ENCODE results near the gene LLGL2. TPM values are rescaled to one million over a fixed set of nuclear protein-coding genes. Genes with fewer than 3 reads are reported as not detected.
A peak's percentile ranks its signal among the peaks of the same experiment; 100 is the strongest.

Gene LLGL2
- total and polyA plus RNA-seq, 3 experiments from 2014 or later, result 17.1 to 39.5 (median 17.8) TPM

DNA sequence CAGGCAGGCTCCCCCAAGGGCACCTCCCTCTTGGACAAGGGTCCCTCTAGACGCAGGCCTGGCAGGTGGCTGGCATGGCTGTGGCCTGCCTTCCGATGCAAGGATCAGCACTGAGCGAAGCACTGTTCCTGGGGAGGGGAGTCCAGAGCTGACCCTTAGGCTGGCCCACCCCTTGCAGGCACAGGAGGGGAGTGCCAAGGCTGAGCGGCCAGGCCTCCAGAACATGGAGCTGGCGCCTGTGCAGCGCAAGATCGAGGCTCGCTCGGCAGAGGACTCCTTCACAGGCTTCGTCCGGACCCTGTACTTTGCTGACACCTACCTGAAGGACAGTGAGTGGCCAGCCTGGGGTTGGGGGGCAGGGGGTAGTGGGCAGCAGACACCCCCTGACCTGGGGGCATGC lies 45.3 kb downstream of the LLGL2 start:
- Mint-ChIP-seq H3K4me1 (no peaks in the 10 kb centered on the region), H3K36me3 (peaks cover 0 to 37% (median 6%) of the 10 kb centered on the region in 3 donors), H3K27ac (no peak overlapping the region), H3K9me3 (no peaks in the 10 kb centered on the region), H3K4me3 (no peak overlapping the region), H3K27me3 (no peaks in the 10 kb centered on the region)
- H3K27ac ChIP-seq (ENCODE audit: low read depth, low read length), result no peak overlapping the region
- no peak for DNase-seq
- H3K9me3 ChIP-seq (ENCODE audit: low read length), result no peaks in the 10 kb centered on the region
- H3K4me1 ChIP-seq (ENCODE audit: insufficient read depth, low read length), result no peaks in the 10 kb centered on the region
- no peaks in the 10 kb centered on the region for H3K27me3 ChIP-seq (ENCODE audit: insufficient read depth, low read length, poor library complexity, severe bottlenecking)
- no peaks in the 10 kb centered on the region for H3K36me3 ChIP-seq (ENCODE audit: insufficient read depth, low read length)
- H3K4me3 ChIP-seq (ENCODE audit: low read length), result no peak overlapping the region
- CTCF ChIA-PET, result no interaction called here
- POLR2A ChIA-PET, result no interaction called here

GRCh38 chr17:75571197-75571884 lies 45.8 kb downstream of the LLGL2 start:
- no peak for DNase-seq
- Mint-ChIP-seq H3K36me3 (peaks cover 0 to 32% (median 6%) of the 10 kb centered on the region in 3 donors), H3K4me1 (no peaks in the 10 kb centered on the region), H3K27me3 (no peaks in the 10 kb centered on the region), H3K27ac (no peak overlapping the region), H3K4me3 (no peak overlapping the region), H3K9me3 (no peaks in the 10 kb centered on the region)
- CTCF ChIA-PET, result no interaction called here
- Histone ChIP-seq H3K27ac (ENCODE audit: low read depth, low read length) (peak overlapping the region; percentile 27), H3K9me3 (ENCODE audit: low read length) (no peaks in the 10 kb centered on the region), H3K36me3 (ENCODE audit: insufficient read depth, low read length) (no peaks in the 10 kb centered on the region), H3K27me3 (ENCODE audit: insufficient read depth, low read length, poor library complexity, severe bottlenecking) (no peaks in the 10 kb centered on the region), H3K4me3 (ENCODE audit: low read length) (no peak overlapping the region), H3K4me1 (ENCODE audit: insufficient read depth, low read length) (no peaks in the 10 kb centered on the region)
- POLR2A ChIA-PET, result no interaction called here

DNA sequence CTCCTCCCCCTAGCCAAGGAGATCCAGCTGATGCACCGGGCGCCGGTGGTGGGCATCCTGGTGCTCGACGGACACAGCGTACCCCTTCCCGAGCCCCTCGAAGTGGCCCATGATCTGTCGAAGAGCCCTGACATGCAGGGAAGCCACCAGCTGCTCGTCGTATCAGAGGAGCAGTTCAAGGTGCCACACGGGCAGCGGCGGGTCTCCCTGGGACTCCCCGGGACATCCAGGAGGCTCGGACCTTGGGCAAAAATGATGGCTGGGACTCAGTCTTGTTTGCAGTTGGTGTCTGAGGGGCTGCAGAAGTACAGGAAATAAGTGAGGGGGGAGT lies 46.4 kb downstream of the LLGL2 start:
- H3K4me1 Mint-ChIP-seq, result no peaks in the 10 kb centered on the region
- no peak overlapping the region for H3K4me3 ChIP-seq (ENCODE audit: low read length)
- ChIA-PET CTCF (no interaction called here), POLR2A (no interaction called here)
- no peak for DNase-seq
- no peak overlapping the region for H3K4me3 Mint-ChIP-seq
- H3K27me3 ChIP-seq (ENCODE audit: insufficient read depth, low read length, poor library complexity, severe bottlenecking), result no peaks in the 10 kb centered on the region
- no peaks in the 10 kb centered on the region for H3K36me3 ChIP-seq (ENCODE audit: insufficient read depth, low read length)
- no peaks in the 10 kb centered on the region for H3K4me1 ChIP-seq (ENCODE audit: insufficient read depth, low read length)
- peak overlapping the region in 1 of 8 donors; percentile 79 for H3K27ac Mint-ChIP-seq
- no peaks in the 10 kb centered on the region for H3K9me3 Mint-ChIP-seq
- no peaks in the 10 kb centered on the region for H3K27me3 Mint-ChIP-seq
- peaks cover 0 to 27% (median 2%) of the 10 kb centered on the region in 3 donors for H3K36me3 Mint-ChIP-seq
- peak overlapping the region; percentile 27 for H3K27ac ChIP-seq (ENCODE audit: low read depth, low read length)
- no peaks in the 10 kb centered on the region for H3K9me3 ChIP-seq (ENCODE audit: low read length)

GRCh38 chr17:75572713-75573539 lies 47.4 kb downstream of the LLGL2 start:
- H3K36me3 Mint-ChIP-seq, result peaks cover 0 to 23% (median 2%) of the 10 kb centered on the region in 3 donors
- no peaks in the 10 kb centered on the region for H3K4me1 Mint-ChIP-seq
- H3K27ac ChIP-seq (ENCODE audit: low read depth, low read length), result no peak overlapping the region
- CTCF ChIA-PET, result no interaction called here
- no peaks in the 10 kb centered on the region for H3K9me3 Mint-ChIP-seq
- H3K4me3 ChIP-seq (ENCODE audit: low read length), result no peak overlapping the region
- no peaks in the 10 kb centered on the region for H3K27me3 ChIP-seq (ENCODE audit: insufficient read depth, low read length, poor library complexity, severe bottlenecking)
- H3K36me3 ChIP-seq (ENCODE audit: insufficient read depth, low read length), result no peaks in the 10 kb centered on the region
- H3K27me3 Mint-ChIP-seq, result no peaks in the 10 kb centered on the region
- POLR2A ChIA-PET, result no interaction called here
- no peaks in the 10 kb centered on the region for H3K9me3 ChIP-seq (ENCODE audit: low read length)
- H3K4me3 Mint-ChIP-seq, result no peak overlapping the region
- H3K4me1 ChIP-seq (ENCODE audit: insufficient read depth, low read length), result no peaks in the 10 kb centered on the region
- H3K27ac Mint-ChIP-seq, result peak overlapping the region in 1 of 8 donors; percentile 38
- no peak for DNase-seq

DNA sequence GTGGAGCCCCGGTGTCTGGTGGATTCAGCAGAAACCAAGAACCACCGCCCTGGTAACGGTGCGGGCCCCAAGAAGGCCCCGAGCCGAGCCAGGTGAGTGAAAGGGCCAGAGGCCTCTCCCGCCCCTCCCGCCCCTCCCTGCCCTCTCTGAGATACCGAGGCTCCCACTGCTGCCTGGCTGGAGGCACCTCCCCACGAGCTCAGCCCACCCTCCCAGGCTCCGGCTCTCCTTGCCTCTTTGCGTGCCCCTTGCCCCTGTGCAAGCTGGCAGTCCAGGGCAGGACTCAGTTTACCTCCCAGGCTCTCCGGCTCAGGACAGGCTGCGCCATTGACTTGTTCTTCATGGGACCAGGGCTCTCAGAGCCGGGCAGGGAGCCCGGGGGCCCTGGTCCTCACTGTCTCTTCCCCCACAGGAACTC lies 48.1 kb downstream of the LLGL2 start:
- no peak overlapping the region for H3K27ac Mint-ChIP-seq
- no peak overlapping the region for H3K4me3 ChIP-seq (ENCODE audit: low read length)
- no peaks in the 10 kb centered on the region for H3K27me3 Mint-ChIP-seq
- POLR2A ChIA-PET, result no interaction called here
- no peaks in the 10 kb centered on the region for H3K9me3 Mint-ChIP-seq
- H3K27me3 ChIP-seq (ENCODE audit: insufficient read depth, low read length, poor library complexity, severe bottlenecking), result no peaks in the 10 kb centered on the region
- no peaks in the 10 kb centered on the region for H3K36me3 ChIP-seq (ENCODE audit: insufficient read depth, low read length)
- CTCF ChIA-PET, result no interaction called here
- H3K4me3 Mint-ChIP-seq, result no peak overlapping the region
- no peaks in the 10 kb centered on the region for H3K9me3 ChIP-seq (ENCODE audit: low read length)
- no peaks in the 10 kb centered on the region for H3K4me1 ChIP-seq (ENCODE audit: insufficient read depth, low read length)
- H3K27ac ChIP-seq (ENCODE audit: low read depth, low read length), result no peak overlapping the region
- DNase-seq, result no peak
- peaks cover 0 to 19% (median 2%) of the 10 kb centered on the region in 3 donors for H3K36me3 Mint-ChIP-seq
- no peaks in the 10 kb centered on the region for H3K4me1 Mint-ChIP-seq

DNA sequence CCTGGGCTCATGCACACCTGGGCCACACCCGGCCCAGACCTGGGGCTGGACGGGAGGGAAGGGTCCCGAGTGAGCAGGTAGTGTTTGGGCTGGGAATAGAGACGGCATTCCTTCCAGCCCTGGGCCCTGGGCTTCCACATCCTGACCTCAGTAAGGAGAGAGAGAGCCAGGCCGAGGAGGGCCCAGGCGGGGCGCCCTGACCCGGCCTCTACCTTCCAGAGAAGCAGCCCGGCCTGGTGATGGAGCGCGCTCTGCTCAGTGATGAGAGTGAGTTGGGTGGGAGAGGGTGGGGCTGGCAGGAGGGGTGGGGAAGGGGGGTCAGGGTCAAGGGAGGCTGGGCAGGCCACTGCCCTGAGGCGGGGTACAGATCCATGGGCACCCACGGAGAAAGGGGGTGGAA lies 48.5 kb downstream of the LLGL2 start:
- Mint-ChIP-seq H3K27me3 (no peaks in the 10 kb centered on the region), H3K27ac (no peak overlapping the region), H3K9me3 (no peaks in the 10 kb centered on the region), H3K4me1 (no peaks in the 10 kb centered on the region), H3K4me3 (no peak overlapping the region), H3K36me3 (peaks cover 0 to 19% (median 2%) of the 10 kb centered on the region in 3 donors)
- Histone ChIP-seq H3K4me3 (ENCODE audit: low read length) (no peak overlapping the region), H3K27me3 (ENCODE audit: insufficient read depth, low read length, poor library complexity, severe bottlenecking) (no peaks in the 10 kb centered on the region), H3K9me3 (ENCODE audit: low read length) (no peaks in the 10 kb centered on the region), H3K36me3 (ENCODE audit: insufficient read depth, low read length) (no peaks in the 10 kb centered on the region), H3K4me1 (ENCODE audit: insufficient read depth, low read length) (no peaks in the 10 kb centered on the region), H3K27ac (ENCODE audit: low read depth, low read length) (no peak overlapping the region)
- POLR2A ChIA-PET, result no interaction called here
- CTCF ChIA-PET, result no interaction called here
- no peak for DNase-seq

DNA sequence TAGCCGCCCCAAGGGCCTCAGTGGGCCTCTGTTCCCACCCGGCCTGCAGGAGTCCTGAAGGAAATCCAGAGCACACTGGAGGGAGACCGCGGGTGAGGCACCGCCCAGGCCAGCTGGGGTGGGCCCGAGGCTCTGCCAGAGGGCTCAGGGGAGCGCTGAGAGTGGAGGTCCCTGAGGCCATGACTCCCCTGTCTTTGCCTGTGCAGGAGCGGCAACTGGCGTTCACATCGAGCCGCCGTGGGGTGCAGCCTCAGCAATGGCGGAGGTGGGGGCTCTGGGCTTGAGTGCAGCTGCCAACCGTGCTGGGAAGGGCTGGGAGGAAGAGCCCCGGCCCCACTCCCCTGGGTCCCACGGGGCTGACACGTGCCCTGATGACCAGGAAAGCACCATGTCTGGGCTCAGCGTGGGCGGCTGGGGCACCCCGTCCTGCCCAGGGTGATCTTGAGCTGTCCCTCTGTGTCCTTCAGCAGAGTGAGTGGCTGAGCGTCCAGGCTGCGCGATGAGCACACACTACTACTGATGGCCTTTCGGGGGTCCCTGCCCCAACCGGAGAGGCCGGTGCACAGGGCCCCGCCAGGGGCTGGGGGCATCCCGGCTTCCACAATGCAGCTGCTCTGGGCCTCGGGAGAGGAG lies 49.0 kb downstream of the LLGL2 start:
- no peak for DNase-seq
- Mint-ChIP-seq H3K27me3 (no peaks in the 10 kb centered on the region), H3K9me3 (no peaks in the 10 kb centered on the region), H3K36me3 (peaks cover 0 to 19% (median 2%) of the 10 kb centered on the region in 3 donors), H3K27ac (peak overlapping the region in 1 of 8 donors; percentile 38), H3K4me3 (no peak overlapping the region), H3K4me1 (no peaks in the 10 kb centered on the region)
- ChIA-PET POLR2A (no interaction called here), CTCF (no interaction called here)
- Histone ChIP-seq H3K9me3 (ENCODE audit: low read length) (no peaks in the 10 kb centered on the region), H3K4me3 (ENCODE audit: low read length) (no peak overlapping the region), H3K27me3 (ENCODE audit: insufficient read depth, low read length, poor library complexity, severe bottlenecking) (no peaks in the 10 kb centered on the region), H3K27ac (ENCODE audit: low read depth, low read length) (no peak overlapping the region), H3K36me3 (ENCODE audit: insufficient read depth, low read length) (no peaks in the 10 kb centered on the region), H3K4me1 (ENCODE audit: insufficient read depth, low read length) (no peaks in the 10 kb centered on the region)

DNA sequence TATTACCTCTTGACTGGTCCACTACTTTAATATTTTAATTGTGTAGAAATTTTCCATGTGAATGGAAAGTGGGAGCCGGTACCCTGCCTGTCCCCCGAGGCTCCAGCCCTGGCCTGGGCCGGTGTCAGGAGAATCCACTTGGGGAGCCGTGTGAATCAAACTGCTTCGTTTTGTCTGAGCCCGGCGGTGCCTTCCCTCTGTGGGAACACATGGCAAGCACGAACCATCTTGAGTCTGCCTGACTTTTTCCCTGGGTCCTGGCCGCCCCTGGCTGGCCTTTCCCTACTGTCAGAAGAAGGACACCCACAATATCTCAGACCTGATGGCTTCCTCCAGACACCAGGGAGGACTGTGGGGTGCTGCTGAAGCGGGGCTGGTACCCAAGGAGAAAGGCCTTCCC lies 49.7 kb downstream of the LLGL2 start:
- Histone ChIP-seq H3K4me1 (ENCODE audit: insufficient read depth, low read length) (no peaks in the 10 kb centered on the region), H3K36me3 (ENCODE audit: insufficient read depth, low read length) (no peaks in the 10 kb centered on the region), H3K27ac (ENCODE audit: low read depth, low read length) (no peak overlapping the region), H3K4me3 (ENCODE audit: low read length) (no peak overlapping the region), H3K9me3 (ENCODE audit: low read length) (no peaks in the 10 kb centered on the region), H3K27me3 (ENCODE audit: insufficient read depth, low read length, poor library complexity, severe bottlenecking) (no peaks in the 10 kb centered on the region)
- Mint-ChIP-seq H3K36me3 (peaks cover 0 to 19% (median 2%) of the 10 kb centered on the region in 3 donors), H3K4me1 (no peaks in the 10 kb centered on the region), H3K27me3 (no peaks in the 10 kb centered on the region), H3K9me3 (no peaks in the 10 kb centered on the region), H3K4me3 (no peak overlapping the region), H3K27ac (peak overlapping the region in 1 of 8 donors; percentile 38)
- ChIA-PET CTCF (no interaction called here), POLR2A (no interaction called here)
- DNase-seq, result no peak

Data from CD8-positive, alpha-beta memory T cell (primary cell).